Measurements from ENCODE around the gene TECPR2. TPM values are rescaled to one million over a fixed set of nuclear protein-coding genes. Genes with fewer than 3 reads are reported as not detected.

The TECPR2 gene
- total and polyA plus RNA-seq, 2 of the 13 experiments (the other 11 are each of a cell fraction or from before 2014, with no cell fraction given): 3.5 to 5.7 TPM

DNA sequence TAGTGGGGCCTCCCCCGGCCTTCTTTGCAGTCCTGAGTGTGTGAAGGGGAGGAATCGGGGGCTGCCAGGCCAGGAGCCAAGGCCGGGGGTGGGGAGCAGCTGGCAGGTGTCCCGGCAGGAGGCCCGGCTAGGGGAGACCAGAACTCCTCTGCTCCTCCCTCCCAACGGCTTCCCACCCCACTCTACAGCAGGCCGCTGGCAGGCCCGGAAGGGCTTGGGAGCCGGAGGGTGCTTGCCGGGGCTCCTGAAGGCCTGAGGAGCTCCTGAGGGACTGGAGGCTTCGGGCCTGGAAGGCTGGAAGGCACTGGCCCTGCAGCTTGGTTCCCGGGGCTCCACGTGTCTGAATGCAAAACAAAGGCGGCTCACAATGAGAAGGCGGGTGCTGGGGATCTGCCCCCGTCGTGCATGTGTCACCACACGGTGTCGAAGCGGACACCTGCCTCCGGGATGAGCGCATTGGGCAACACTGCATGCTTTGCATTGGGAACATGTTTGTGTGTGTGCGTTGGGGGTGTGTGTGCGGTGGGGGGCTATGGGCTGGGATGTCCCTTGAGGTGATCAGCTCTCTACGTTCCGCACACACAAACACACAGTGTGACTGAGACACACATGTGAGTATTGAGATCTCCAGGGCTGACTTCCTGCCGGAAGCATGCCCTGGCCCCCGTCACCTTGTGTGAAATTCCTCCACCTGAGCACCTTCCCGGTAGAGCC, 177.7 kb downstream of the TECPR2 start (continued):
- TF ChIP-seq ZNF460 (CRISPR knock-in tag; IDR thresholded peaks at IDR 0.05; ENCODE audit: borderline replicate concordance) (no peak), ARNT (IDR thresholded peaks at IDR 0.05) (no peak), FIP1L1 (IDR thresholded peaks at IDR 0.05; ENCODE audit: borderline replicate concordance, insufficient read depth, low read depth, low read length) (no peak), ZNF530 (CRISPR knock-in tag; IDR thresholded peaks at IDR 0.05; ENCODE audit: low read depth) (no peak), MXD4 (CRISPR knock-in tag; IDR thresholded peaks at IDR 0.05) (no peak), ZNF878 (CRISPR knock-in tag; IDR thresholded peaks at IDR 0.05) (peak; percentile 69), ZNF251 (CRISPR knock-in tag; IDR thresholded peaks at IDR 0.05) (no peak; the same call in 1 of the 2 replicates), ZNF234 (CRISPR knock-in tag; conservative IDR thresholded peaks at IDR 0.05) (no peak), ZNF788 (CRISPR knock-in tag; IDR thresholded peaks at IDR 0.05; ENCODE audit: borderline replicate concordance) (no peak), TAF15 (IDR thresholded peaks at IDR 0.05; ENCODE audit: low read depth, low read length, poor library complexity, severe bottlenecking) (no peak), SNAI1 (CRISPR knock-in tag; IDR thresholded peaks at IDR 0.05; ENCODE audit: borderline replicate concordance) (no peak), ZNF124 (CRISPR knock-in tag; IDR thresholded peaks at IDR 0.05) (no peak), MED8 (CRISPR knock-in tag; IDR thresholded peaks at IDR 0.05; ENCODE audit: insufficient replicate concordance) (no peak), NFE2L2 (IDR thresholded peaks at IDR 0.05; ENCODE audit: low read length) (no peak), ZNF781 (CRISPR knock-in tag; IDR thresholded peaks at IDR 0.05; ENCODE audit: borderline replicate concordance, not compliant biosample characterization) (no peak), HNRNPH1 (optimal IDR thresholded peaks at IDR 0.05; ENCODE audit: low read depth, low read length) (no peak), EEA1 (CRISPR knock-in tag; IDR thresholded peaks at IDR 0.05; ENCODE audit: borderline replicate concordance) (no peak), ZNF775 (CRISPR knock-in tag; IDR thresholded peaks at IDR 0.05; ENCODE audit: borderline replicate concordance) (no peak)
- TF ChIP-seq, protein P1, sequence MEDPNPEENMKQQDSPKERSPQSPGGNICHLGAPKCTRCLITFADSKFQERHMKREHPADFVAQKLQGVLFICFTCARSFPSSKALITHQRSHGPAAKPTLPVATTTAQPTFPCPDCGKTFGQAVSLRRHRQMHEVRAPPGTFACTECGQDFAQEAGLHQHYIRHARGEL (CRISPR knock-in tag; IDR thresholded peaks at IDR 0.05): 0 out of 2 replicates have a peak, but pooled peaks have one; percentile 59
- TF ChIP-seq, protein P2, sequence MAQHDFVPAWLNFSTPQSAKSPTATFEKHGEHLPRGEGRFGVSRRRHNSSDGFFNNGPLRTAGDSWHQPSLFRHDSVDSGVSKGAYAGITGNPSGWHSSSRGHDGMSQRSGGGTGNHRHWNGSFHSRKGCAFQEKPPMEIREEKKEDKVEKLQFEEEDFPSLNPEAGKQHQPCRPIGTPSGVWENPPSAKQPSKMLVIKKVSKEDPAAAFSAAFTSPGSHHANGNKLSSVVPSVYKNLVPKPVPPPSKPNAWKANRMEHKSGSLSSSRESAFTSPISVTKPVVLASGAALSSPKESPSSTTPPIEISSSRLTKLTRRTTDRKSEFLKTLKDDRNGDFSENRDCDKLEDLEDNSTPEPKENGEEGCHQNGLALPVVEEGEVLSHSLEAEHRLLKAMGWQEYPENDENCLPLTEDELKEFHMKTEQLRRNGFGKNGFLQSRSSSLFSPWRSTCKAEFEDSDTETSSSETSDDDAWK (CRISPR knock-in tag; IDR thresholded peaks at IDR 0.05): no peak
- TF ChIP-seq, protein P3, sequence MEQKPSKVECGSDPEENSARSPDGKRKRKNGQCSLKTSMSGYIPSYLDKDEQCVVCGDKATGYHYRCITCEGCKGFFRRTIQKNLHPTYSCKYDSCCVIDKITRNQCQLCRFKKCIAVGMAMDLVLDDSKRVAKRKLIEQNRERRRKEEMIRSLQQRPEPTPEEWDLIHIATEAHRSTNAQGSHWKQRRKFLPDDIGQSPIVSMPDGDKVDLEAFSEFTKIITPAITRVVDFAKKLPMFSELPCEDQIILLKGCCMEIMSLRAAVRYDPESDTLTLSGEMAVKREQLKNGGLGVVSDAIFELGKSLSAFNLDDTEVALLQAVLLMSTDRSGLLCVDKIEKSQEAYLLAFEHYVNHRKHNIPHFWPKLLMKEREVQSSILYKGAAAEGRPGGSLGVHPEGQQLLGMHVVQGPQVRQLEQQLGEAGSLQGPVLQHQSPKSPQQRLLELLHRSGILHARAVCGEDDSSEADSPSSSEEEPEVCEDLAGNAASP (CRISPR knock-in tag; IDR thresholded peaks at IDR 0.05; ENCODE audit: borderline replicate concordance): peak; percentile 6; the same call in 1 of the 2 replicates
- TF ChIP-seq, protein P4, sequence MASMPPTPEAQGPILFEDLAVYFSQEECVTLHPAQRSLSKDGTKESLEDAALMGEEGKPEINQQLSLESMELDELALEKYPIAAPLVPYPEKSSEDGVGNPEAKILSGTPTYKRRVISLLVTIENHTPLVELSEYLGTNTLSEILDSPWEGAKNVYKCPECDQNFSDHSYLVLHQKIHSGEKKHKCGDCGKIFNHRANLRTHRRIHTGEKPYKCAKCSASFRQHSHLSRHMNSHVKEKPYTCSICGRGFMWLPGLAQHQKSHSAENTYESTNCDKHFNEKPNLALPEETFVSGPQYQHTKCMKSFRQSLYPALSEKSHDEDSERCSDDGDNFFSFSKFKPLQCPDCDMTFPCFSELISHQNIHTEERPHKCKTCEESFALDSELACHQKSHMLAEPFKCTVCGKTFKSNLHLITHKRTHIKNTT (CRISPR knock-in tag; IDR thresholded peaks at IDR 0.05): no peak
- TF ChIP-seq, protein P5, sequence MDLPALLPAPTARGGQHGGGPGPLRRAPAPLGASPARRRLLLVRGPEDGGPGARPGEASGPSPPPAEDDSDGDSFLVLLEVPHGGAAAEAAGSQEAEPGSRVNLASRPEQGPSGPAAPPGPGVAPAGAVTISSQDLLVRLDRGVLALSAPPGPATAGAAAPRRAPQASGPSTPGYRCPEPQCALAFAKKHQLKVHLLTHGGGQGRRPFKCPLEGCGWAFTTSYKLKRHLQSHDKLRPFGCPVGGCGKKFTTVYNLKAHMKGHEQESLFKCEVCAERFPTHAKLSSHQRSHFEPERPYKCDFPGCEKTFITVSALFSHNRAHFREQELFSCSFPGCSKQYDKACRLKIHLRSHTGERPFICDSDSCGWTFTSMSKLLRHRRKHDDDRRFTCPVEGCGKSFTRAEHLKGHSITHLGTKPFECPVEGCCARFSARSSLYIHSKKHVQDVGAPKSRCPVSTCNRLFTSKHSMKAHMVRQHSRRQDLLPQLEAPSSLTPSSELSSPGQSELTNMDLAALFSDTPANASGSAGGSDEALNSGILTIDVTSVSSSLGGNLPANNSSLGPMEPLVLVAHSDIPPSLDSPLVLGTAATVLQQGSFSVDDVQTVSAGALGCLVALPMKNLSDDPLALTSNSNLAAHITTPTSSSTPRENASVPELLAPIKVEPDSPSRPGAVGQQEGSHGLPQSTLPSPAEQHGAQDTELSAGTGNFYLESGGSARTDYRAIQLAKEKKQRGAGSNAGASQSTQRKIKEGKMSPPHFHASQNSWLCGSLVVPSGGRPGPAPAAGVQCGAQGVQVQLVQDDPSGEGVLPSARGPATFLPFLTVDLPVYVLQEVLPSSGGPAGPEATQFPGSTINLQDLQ (CRISPR knock-in tag; IDR thresholded peaks at IDR 0.05): no peak
